Measurements from ENCODE around the gene HMG20A.
A peak's percentile ranks its signal among the peaks of the same experiment; 100 is the strongest.
"Not testable (repeated sequence)": the region's sequence is repeated elsewhere in the genome, so short reads cannot be mapped to it uniquely, and the experiment has no call there.

Gene HMG20A

GRCh38 chr15:77420610-77421369, at the start of gene HMG20A:
Gene HMG20A, plus strand, starts transcription at chr15:77420888. Its CDS starts 37,520 bp downstream, at chr15:77458408.
- peak in 4 of 6 experiments; percentile 43 to 63 (median 55) for DNase-seq

- no peak for DNase-seq
These were observed 48.7 kb upstream of the HMG20A start for GRCh38 chr15:77371850-77372563.

- DNase-seq, result no peak
These were observed 47.2 kb upstream of the HMG20A start for GRCh38 chr15:77373441-77373840.

GRCh38 chr15:77375133-77375532, 45.6 kb upstream of the HMG20A start:
- no peak for DNase-seq

- DNase-seq, result no peak
These were observed 43.9 kb upstream of the HMG20A start for GRCh38 chr15:77376770-77377169.

- DNase-seq, result no peak
These were observed 40.7 kb upstream of the HMG20A start for GRCh38 chr15:77380033-77380432.

- DNase-seq, result no peak
These were observed 36.6 kb upstream of the HMG20A start for GRCh38 chr15:77384086-77384485.

GRCh38 chr15:77384589-77385359, 35.9 kb upstream of the HMG20A start:
- DNase-seq, result no peak

GRCh38 chr15:77386626-77387025, 34.1 kb upstream of the HMG20A start:
- no peak for DNase-seq

- no peak for DNase-seq
These were observed 33.2 kb upstream of the HMG20A start for GRCh38 chr15:77387365-77388105.

GRCh38 chr15:77391372-77391951, 29.2 kb upstream of the HMG20A start:
- DNase-seq, result no peak

- no peak for DNase-seq
These were observed 27.8 kb upstream of the HMG20A start for GRCh38 chr15:77392762-77393470.

GRCh38 chr15:77393471-77393840, 27.2 kb upstream of the HMG20A start:
- no peak for DNase-seq

GRCh38 chr15:77395013-77395774, 25.5 kb upstream of the HMG20A start:
- DNase-seq, result no peak

- DNase-seq, result no peak
These were observed 24.0 kb upstream of the HMG20A start for GRCh38 chr15:77396692-77397091.

GRCh38 chr15:77398927-77399326, 21.8 kb upstream of the HMG20A start:
- DNase-seq, result no peak

GRCh38 chr15:77400258-77400657, 20.4 kb upstream of the HMG20A start:
- DNase-seq, result no peak

- DNase-seq, result no peak
These were observed 17.8 kb upstream of the HMG20A start for GRCh38 chr15:77402740-77403379.

GRCh38 chr15:77406173-77406759, 14.4 kb upstream of the HMG20A start:
- DNase-seq, result not testable (repeated sequence)

GRCh38 chr15:77406846-77407245, 13.8 kb upstream of the HMG20A start:
- no peak for DNase-seq

Measured in stimulated activated naive CD4-positive, alpha-beta T cell (primary cell).